Endodermal cell (in vitro differentiated cells): ENCODE results near the gene NEAT1. TPM values are rescaled to one million over a fixed set of nuclear protein-coding genes. Genes with fewer than 3 reads are reported as not detected.
"Not testable (repeated sequence)": the region's sequence is repeated elsewhere in the genome, so short reads cannot be mapped to it uniquely, and the experiment has no call there.

Experiments
- DNase-seq: peaks from one replicate; pipeline ENCODE4 v3.0.0-alpha.2; 2017
- H3K27ac ChIP-seq: 2 replicates; pipeline ENCODE4 v1.5.1; 2013; ENCODE audit warnings: mild to moderate bottlenecking, low read depth, low read length, moderate library complexity
- H3K27me3 ChIP-seq: 2 replicates; pipeline ENCODE4 v1.6.1; 2013; ENCODE audit warnings: mild to moderate bottlenecking, low read length, moderate library complexity; ENCODE audit not compliant: insufficient read depth, control insufficient read depth, poor library complexity, severe bottlenecking
- H3K36me3 ChIP-seq: 2 replicates; pipeline ENCODE4 v1.7.0; 2013; ENCODE audit warnings: mild to moderate bottlenecking, low read length, moderate library complexity; ENCODE audit not compliant: control insufficient read depth, insufficient read depth
- H3K4me1 ChIP-seq: one replicate; pipeline ENCODE4 v1.7.0; 2013; ENCODE audit warnings: low read length; ENCODE audit not compliant: control insufficient read depth, insufficient read depth
- H3K4me3 ChIP-seq: 2 replicates; pipeline ENCODE4 v1.5.1; 2013; ENCODE audit warnings: mild to moderate bottlenecking, low read length, moderate library complexity
- H3K9ac ChIP-seq: 2 replicates; pipeline ENCODE4 v1.6.1; 2013; ENCODE audit warnings: mild to moderate bottlenecking, low read length, moderate library complexity; ENCODE audit not compliant: poor library complexity, severe bottlenecking; ENCODE audit errors: extremely low read depth
- H3K9me3 ChIP-seq: 2 replicates; pipeline ENCODE4 v1.6.1; 2013; ENCODE audit warnings: mild to moderate bottlenecking, low read length, moderate library complexity; ENCODE audit not compliant: control insufficient read depth
- H3K27ac Mint-ChIP-seq: 2 replicates; pipeline ENCODE4 v1.8.0; 2020; ENCODE audit warnings: mixed read lengths
- H3K27me3 Mint-ChIP-seq: 2 replicates; pipeline ENCODE4 v1.8.0; 2021; ENCODE audit warnings: mild to moderate bottlenecking, mixed read lengths; ENCODE audit not compliant: insufficient read depth
- H3K36me3 Mint-ChIP-seq: 2 replicates; pipeline ENCODE4 v1.8.0; 2020; ENCODE audit warnings: low read depth, mixed read lengths
- H3K4me1 Mint-ChIP-seq: 2 replicates; pipeline ENCODE4 v1.8.0; 2020; ENCODE audit warnings: mixed read lengths
- H3K4me3 Mint-ChIP-seq: 2 replicates; pipeline ENCODE4 v1.8.0; 2020; ENCODE audit warnings: mild to moderate bottlenecking, moderate library complexity, mixed read lengths
- H3K9me3 Mint-ChIP-seq: 2 replicates; pipeline ENCODE4 v1.8.0; 2020; ENCODE audit warnings: mild to moderate bottlenecking, mixed read lengths
- WGBS, 2 experiments: methylation state at CpG; one replicate each; pipeline versions ENCODE4 v1.1.5 to v1.1.7; 2013; ENCODE audit warnings: missing lambda C conversion rate in 2 of 2, mixed read lengths in 1 of 2; ENCODE audit not compliant: insufficient coverage in 1 of 2, insufficient read length in 1 of 2; 5-methylcytosine and 5-hydroxymethylcytosine counted together
- total RNA-seq, 2 donors: library from RNA; stranded (reverse); fragmentation: NEBNext Ultra II Directional in 1 of 2; extraction: Animal tissue kit (Norgen Biotek cat#: 25700) in 1 of 2; gene quantifications; 2 replicates in 1 of 2; 3 replicates in 1 of 2; pipeline ENCODE4 v1.2.1, GENCODE V29; 2021
- TF ChIP-seq, protein P1 (sequence below): fragments of 200-600 bp; sonication (generic); conservative IDR thresholded peaks from 2 replicates; pipeline ENCODE4 v1.5.0; 2021; ENCODE audit warnings: antibody characterized with exemption, mild to moderate bottlenecking

The NEAT1 gene
- total RNA-seq, 2 donors from 2014 or later, result 61.3 to 85.2 TPM

DNA sequence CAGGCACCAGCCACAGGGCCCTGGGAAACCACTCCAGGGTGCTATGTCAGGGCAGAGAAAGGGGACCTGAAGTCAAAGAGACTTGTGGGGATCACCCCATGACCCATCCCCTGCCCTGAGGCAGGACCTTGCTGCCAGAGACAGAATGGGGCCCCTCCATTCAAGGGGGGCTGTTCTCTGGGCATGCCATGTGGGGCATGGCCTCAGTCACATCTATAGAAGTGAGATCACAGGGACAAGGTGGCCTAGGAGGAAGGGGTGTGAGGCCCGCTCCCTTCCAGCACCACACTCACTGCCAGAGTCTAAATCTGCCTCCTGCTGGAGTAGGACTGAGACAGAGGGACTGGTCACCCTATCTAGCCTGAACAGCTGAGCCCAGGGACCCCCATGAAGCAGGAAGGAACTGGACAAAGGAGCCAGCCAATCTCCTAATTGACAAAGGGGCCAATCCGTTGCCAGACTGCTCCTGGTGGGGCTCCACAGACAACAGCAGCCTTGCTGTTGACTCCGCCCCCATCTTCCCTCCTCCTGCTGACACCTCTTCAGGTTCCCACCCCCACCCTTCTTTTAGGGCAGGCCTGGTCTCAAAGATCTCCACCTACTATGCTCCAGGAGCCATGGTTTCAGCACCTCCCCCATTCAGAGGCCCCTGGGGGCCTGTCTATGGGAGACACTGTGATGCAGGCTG lies 26.0 kb downstream of the NEAT1 start:
- 60 to 76% methylated on average over 1 to 3 of the region's 3 CpGs for WGBS, 2 experiments
- peak; percentile 85 for DNase-seq
- H3K4me1 Mint-ChIP-seq, result peaks cover 5% of the 10 kb centered on the region

DNA sequence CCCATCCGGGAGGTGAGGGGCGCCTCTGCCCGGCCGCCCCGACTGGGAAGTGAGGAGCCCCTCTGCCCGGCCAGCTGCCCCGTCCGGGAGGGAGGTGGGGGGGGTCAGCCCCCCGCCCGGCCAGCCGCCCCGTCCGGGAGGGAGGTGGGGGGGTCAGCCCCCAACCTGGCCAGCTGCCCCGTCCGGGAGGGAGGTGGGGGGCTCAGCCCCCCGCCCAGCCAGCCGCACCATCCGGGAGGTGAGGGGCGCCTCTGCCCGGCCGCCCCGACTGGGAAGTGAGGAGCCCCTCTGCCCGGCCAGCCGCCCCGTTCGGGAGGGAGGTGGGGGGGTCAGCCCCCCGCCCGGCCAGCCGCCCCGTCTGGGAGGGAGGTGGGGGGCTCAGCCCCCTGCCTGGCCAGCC lies 28.7 kb downstream of the NEAT1 start:
- H3K27me3 Mint-ChIP-seq, result peaks cover 24% of the 10 kb centered on the region
- H3K36me3 ChIP-seq, DNase-seq, H3K4me1 Mint-ChIP-seq, H3K4me3 Mint-ChIP-seq, H3K4me1 ChIP-seq, H3K9ac ChIP-seq, H3K27ac Mint-ChIP-seq, H3K27ac ChIP-seq, H3K4me3 ChIP-seq, H3K27me3 ChIP-seq, H3K9me3 ChIP-seq: not testable (repeated sequence)
- peaks cover 31% of the 10 kb centered on the region for H3K9me3 Mint-ChIP-seq
- 93% methylated on average over 16 of the region's 30 CpGs; no CpG with 5 or more reads in 1 of the 2 experiments for WGBS, 2 experiments
- peaks cover 17% of the 10 kb centered on the region for H3K36me3 Mint-ChIP-seq

More for the DNA sequence above, 26.0 kb downstream of the NEAT1 start:
- H3K9me3 Mint-ChIP-seq, result peaks cover 31% of the 10 kb centered on the region
- H3K4me1 ChIP-seq, result no peaks in the 10 kb centered on the region
- H3K9ac ChIP-seq, result no peak overlapping the region
- H3K9me3 ChIP-seq, result no peaks in the 10 kb centered on the region
- peaks cover 32% of the 10 kb centered on the region for H3K36me3 Mint-ChIP-seq
- H3K36me3 ChIP-seq, result peaks cover 18% of the 10 kb centered on the region
- no peak overlapping the region for H3K4me3 Mint-ChIP-seq
- H3K27me3 Mint-ChIP-seq, result no peaks in the 10 kb centered on the region
- peak overlapping the region; percentile 16 for H3K27ac ChIP-seq
- no peak overlapping the region for H3K4me3 ChIP-seq
- TF ChIP-seq, protein P1, sequence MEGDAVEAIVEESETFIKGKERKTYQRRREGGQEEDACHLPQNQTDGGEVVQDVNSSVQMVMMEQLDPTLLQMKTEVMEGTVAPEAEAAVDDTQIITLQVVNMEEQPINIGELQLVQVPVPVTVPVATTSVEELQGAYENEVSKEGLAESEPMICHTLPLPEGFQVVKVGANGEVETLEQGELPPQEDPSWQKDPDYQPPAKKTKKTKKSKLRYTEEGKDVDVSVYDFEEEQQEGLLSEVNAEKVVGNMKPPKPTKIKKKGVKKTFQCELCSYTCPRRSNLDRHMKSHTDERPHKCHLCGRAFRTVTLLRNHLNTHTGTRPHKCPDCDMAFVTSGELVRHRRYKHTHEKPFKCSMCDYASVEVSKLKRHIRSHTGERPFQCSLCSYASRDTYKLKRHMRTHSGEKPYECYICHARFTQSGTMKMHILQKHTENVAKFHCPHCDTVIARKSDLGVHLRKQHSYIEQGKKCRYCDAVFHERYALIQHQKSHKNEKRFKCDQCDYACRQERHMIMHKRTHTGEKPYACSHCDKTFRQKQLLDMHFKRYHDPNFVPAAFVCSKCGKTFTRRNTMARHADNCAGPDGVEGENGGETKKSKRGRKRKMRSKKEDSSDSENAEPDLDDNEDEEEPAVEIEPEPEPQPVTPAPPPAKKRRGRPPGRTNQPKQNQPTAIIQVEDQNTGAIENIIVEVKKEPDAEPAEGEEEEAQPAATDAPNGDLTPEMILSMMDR, result no peak
- H3K27me3 ChIP-seq, result no peaks in the 10 kb centered on the region
- H3K27ac Mint-ChIP-seq, result peak overlapping the region; percentile 41

DNA sequence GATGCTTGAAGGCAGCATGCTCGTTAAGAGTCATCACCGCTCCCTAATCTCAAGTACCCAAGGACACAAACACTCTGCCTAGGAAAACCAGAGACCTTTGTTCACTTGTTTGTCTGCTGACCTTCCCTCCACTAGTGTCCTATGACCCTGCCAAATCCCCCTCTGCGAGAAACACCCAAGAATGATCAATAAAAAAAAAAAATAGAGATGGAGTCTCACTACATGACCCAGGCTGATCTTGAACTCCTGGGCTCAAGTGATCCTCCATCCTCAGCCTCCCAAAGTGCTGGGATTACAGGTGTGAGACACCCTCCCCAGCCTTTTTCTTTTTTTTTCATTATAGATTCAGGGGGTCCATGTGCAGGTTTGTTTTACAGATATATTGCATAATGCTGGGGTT lies 29.7 kb downstream of the NEAT1 start:
- WGBS, 2 experiments, result 92% methylated on average over 1 of the region's 3 CpGs; no CpG with 5 or more reads in 1 of the 2 experiments
- not testable (repeated sequence) for H3K27me3 ChIP-seq, H3K9me3 ChIP-seq, H3K4me1 ChIP-seq, H3K4me3 ChIP-seq, H3K4me3 Mint-ChIP-seq, H3K36me3 Mint-ChIP-seq, H3K9ac ChIP-seq, H3K27ac ChIP-seq, H3K4me1 Mint-ChIP-seq, H3K27ac Mint-ChIP-seq, DNase-seq, H3K36me3 ChIP-seq
- Mint-ChIP-seq H3K27me3 (peaks cover 34% of the 10 kb centered on the region), H3K9me3 (peaks cover 31% of the 10 kb centered on the region)

DNA sequence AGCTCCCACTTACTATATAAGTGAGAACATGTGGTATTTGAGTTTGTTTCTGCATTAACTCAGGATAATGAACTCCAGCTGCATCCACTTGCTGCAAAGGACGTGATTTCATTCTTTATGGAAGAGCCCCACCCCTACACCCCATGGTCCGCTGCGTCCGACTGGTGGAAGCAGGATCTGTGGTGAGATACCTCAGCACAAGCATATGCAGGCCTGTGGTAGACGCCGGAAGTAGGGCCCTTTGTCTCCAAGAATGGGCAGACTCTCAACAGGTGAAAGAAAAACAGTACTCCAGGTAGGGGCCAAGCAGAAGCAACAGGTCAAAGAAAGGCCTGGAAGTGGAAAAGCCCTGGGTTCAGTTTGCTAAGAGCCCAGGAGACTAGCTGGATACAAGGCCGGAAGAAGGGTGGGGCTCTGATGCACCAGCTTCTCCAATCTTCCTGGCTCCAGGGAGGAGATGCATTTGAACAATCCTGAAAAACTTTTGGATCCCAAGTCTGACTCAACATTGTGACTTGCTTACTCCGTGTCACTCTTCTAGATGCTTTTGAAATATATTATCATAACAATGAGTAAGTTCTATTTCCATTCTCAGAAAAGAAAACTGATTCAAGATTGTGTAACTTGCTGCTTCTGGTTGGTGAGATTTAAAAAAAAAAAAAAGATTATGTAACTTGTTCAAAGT lies 30.4 kb downstream of the NEAT1 start:
- Histone ChIP-seq H3K27ac (no peak overlapping the region), H3K9ac (no peak overlapping the region), H3K4me3 (no peak overlapping the region), H3K9me3 (no peaks in the 10 kb centered on the region), H3K36me3 (no peaks in the 10 kb centered on the region), H3K4me1 (no peaks in the 10 kb centered on the region), H3K27me3 (no peaks in the 10 kb centered on the region)
- Mint-ChIP-seq H3K27me3 (peaks cover 41% of the 10 kb centered on the region), H3K36me3 (peaks cover 7% of the 10 kb centered on the region), H3K4me3 (no peak overlapping the region), H3K27ac (no peak overlapping the region), H3K4me1 (peaks cover 4% of the 10 kb centered on the region), H3K9me3 (peaks cover 31% of the 10 kb centered on the region)
- no peak for DNase-seq
- TF ChIP-seq, protein P1, result no peak
- 93 to 97% methylated on average over 4 to 7 of the region's 8 CpGs for WGBS, 2 experiments
